ENCODE results near the gene SPATS2.

- TF ChIP-seq CTCF (IDR thresholded peaks at IDR 0.05; ENCODE audit: low read length) (no peak), EZH2 (IDR thresholded peaks at IDR 0.05; ENCODE audit: borderline replicate concordance, low read length) (no peak)
Measured at GRCh38 chr12:49546481-49546880, 179.2 kb downstream of the SPATS2 start.

Data from OCI-LY1 (cell line).